ENCODE data around the gene ATOSB.

ATOSB gene

DNA sequence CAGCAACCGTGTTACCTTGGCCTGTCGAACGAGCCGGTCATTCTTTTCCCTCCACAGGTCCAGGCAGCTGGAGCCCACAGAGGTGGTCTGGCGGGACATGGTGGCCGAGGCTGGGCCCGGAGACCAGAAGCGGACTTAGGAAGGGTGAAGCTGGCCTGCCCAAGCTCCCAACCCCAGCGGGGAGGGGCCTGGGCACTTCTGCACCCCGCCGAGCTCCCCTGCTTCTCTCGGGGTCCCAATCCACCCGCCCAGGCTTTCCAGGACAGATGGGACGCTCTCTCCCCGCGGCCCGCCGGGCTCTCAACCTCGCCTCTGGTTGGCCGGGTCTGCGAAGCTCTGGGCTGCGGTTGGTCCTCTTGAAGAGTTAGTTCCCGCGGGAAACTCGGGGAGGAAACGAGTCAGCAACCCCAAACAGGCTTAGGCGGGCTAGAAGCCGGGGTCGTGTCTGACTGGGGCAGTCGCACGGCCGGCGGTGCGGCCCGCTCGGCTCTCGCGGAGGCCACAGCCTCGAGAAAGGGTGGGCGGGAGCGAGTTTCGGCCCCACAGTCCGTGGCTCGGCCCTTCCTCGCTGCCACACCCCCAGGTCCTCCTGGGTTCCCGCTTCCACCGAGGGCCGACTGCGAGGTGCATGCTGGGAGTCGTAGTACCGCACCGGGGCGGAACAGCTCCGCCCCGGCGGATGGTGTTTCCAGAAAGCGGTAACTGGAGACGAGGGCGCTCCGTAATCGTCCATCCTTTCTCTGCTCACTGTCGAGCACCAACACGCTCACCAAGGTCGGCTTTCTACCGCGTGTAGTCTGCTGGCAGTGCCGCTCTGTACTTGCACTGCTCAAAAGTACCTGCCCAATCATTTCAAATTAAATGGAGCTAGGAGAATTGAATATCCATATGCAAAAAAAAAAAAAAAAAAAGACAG is 36.0 kb downstream of the ATOSB start, which contains the start of gene FANCG:
Gene FANCG, minus strand, starts transcription at position 517 of the 916 bp plus-strand sequence. Its CDS starts 418 bp downstream, at position 99.
- DNase-seq, result peak; percentile 83

GRCh38 chr9:35079041-35079425 is 36.6 kb downstream of the ATOSB start:
- DNase-seq, result no peak

DNA sequence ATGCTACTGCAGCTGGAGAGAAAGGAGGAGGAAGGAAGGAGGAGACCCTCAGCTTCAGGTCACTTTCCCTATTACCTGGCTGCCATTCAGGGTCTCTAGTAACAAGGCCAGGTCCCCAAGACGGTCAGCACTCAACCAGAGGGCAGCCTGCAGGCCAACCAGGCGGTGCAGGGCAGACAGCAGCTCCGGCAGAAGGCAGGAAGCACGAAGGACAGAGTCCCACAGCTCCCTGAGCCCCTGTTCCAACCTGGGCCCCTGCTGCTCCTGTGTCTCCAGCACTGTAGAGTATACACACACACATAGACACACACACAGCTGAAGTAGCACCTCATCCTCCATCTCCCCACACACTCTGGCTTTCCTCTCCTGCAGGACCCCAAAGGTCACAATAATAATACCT is 37.6 kb downstream of the ATOSB start:
- no peak for DNase-seq

DNA sequence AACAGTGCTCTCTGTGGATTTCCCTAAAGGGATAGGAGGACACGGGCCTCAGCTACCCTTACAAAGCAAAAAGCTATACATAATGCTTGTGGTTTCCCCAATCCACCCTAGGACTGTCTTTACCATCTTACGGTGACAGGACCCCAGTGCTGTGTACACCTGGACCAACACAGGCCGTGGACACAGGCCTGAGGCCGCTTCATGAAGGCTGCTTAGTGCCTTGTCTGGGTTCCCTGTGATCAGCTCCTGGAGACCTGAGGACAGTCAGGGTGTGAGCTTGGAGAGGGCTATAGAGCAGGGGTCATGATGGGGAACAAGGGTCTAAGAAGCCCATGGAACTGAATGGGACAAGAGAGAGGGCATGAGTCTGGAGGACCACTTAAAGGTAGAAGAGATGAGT is 38.8 kb downstream of the ATOSB start:
- no peak for DNase-seq

DNA sequence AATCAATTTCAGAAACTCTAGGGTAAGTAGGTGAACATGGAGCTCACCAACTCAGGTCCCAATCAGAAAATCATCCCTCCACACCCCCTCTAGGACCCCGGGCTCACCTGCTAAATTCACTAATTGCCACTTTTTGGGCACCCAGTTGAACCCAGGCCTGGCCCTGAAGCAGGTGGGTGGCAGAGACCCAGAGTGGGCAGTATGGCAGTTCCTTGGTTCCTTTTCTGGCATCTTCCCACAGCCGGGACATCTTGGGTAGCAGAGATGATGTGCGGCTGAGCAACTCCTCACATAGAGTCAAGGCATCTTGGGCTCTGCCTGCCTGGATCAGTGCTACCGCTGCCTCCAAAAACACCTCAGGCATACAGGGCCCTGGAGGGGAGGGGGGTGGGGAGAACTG is 40.3 kb downstream of the ATOSB start:
- no peak for DNase-seq

DNA sequence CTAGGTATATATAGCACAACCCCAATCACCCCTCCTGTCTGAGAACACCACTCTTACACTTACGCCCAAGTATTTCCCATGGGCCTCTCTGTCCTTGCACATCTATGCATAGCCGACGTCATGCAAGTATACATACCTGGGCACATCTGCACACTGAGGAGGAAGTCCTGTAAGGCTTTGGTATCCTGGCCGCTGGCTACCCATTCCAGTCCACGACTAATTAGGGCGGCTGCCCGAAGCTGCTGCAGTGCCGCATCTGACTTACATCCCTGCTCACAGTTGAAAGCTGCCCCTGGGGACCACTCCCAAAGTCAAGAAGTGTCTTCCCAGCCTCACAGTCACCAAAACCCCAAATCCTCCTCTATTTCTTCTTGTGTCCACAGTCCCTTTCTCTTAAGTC is 40.9 kb downstream of the ATOSB start:
- DNase-seq, result no peak

GRCh38 chr9:35074141-35074540 is 41.5 kb downstream of the ATOSB start:
- DNase-seq, result no peak

GRCh38 chr9:35073279-35073612 is 42.4 kb downstream of the ATOSB start:
- DNase-seq, result no peak

DNA sequence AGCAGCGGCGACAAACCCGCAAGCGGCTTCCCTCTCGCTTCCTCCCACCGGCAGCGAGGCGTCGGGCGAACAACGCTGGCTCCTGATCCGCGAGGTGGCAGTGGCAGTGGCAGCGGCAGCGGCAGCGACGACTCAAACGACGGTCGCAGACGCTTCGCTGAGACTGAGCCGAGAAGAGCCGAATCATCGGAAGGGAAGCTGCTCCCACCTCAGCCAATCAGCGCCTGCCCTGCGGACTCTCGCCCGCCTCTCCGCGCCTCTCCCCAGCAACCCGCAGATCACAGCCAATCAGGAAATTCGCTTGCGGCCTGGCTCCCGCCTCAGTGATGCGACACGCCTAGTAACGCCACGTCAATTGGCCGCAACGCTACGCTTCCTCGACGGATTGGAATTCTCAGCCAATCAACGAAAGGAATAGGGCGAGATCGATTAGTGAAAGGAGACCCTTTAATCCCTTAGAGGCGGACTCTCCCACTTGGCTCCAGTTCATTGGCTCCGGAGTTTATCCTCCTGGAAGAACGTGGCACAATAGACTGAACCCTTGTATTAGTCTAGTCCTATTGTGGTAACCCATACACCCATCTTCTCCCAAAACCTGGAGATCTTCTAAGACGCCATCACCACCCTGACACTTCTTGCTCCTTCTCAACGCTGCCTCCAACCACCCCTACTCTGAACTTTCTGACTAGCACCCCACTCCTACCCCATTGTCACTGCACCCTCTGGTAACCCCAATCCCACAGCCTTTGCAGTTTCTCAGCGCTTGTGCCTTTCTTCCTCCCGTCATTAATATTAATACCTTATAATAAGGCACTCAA is 43.0 kb downstream of the ATOSB start, which contains the start of gene VCP:
Gene VCP, minus strand, starts transcription at position 165 of the 818 bp plus-strand sequence. CDS start 272 bp downstream, outside the sequence.
- DNase-seq, result peak; percentile 97

GRCh38 chr9:35071814-35072460 is 43.7 kb downstream of the ATOSB start:
- DNase-seq, result peak; percentile 46

GRCh38 chr9:35070823-35071813 is 44.5 kb downstream of the ATOSB start:
- no peak for DNase-seq

- DNase-seq, result no peak
Observed at GRCh38 chr9:35069020-35069419, 46.6 kb downstream of the ATOSB start.

GRCh38 chr9:35067056-35067455 is 48.6 kb downstream of the ATOSB start:
- DNase-seq, result no peak

- DNase-seq, result no peak
Observed at GRCh38 chr9:35060548-35061207, 55.0 kb downstream of the ATOSB start.

DNA sequence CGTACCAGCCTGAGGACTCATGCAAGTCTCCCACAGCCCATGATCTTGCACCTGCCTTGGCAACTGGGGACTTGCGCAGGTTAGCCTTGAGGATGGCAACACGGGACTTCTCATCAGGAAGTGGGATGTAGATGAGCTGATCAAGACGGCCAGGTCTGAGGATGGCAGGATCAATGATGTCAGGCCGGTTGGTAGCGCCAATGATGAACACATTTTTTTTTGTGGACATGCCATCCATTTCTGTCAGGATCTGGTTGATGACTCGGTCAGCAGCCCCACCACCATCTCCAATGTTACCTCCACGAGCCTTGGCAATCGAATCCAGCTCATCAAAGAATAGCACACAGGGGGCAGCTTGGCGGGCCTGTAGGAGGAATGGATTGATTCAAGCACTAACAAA is 56.2 kb downstream of the ATOSB start:
- no peak for DNase-seq

DNA sequence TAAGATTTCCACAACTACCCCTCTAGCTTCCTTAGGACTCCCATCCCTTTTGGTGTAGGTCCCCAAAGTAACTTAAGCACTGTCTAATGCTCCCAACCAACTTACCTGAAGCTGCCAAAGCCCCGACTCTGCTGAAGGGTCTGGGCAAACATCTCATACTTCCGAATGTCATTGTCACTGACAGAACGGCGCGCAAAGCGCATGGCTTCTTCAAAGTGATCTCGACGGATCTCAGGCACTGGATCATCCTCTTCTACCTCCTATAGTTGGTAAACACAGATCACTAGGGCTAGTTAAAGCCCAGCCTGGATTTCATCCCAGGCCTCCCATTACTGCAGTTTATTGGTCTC is 58.4 kb downstream of the ATOSB start:
- no peak for DNase-seq

DNA sequence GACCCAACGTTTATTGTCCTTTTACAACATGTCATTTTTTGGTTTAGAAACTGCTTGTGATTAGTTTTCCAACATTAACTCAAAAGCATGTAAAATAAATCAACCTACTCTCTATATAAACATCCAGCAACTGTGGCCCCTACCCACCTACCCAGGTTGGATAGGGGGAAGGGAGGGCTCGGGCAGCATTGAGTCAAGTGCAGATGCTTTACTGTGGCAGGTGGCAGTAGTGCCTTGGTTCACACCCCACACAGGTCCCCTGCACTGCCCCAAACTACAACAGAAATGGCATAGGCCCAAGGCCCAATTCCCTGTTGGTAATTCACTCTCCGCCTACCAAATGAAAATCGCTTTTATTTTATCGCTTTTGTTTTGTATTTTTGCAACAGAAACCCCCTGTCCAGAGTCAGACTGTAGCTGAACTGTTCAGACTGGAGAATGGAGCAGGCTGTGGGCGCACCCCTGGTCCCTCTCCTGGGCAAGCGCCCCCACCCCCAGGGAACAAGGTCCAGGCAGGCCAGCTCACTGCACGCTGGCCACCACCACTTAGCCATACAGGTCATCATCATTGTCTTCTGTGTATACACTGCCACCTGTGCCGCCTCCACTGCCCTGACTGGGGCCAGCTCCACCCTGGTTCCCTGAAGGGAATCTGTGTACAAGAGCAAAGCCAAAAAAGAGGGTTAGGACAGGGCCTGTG is 58.9 kb downstream of the ATOSB start:
- DNase-seq, result no peak

- no peak for DNase-seq
Observed at GRCh38 chr9:35054871-35055644, 60.6 kb downstream of the ATOSB start.

GRCh38 chr9:35054185-35054835 is 61.4 kb downstream of the ATOSB start:
- no peak for DNase-seq
